Prostate gland (tissue), 2 donors: Measurements from ENCODE around the gene YTHDF1.

ENCODE experiments used
- POLR2A ChIP-seq: fragments of 450-650 bp; IDR thresholded peaks from one replicate; pipeline ENCODE4 v1.6.1; 2016; ENCODE audit warnings: antibody characterized with exemption, mild to moderate bottlenecking
- POLR2AphosphoS5 ChIP-seq: sonication (generic); formaldehyde crosslinking; IDR thresholded peaks from one replicate; pipeline ENCODE4 v1.6.1; 2017; ENCODE audit warnings: antibody characterized with exemption
- TF ChIP-seq, protein P1 (sequence below), 4 experiments: fragments of 200-600 bp in 2 of 4; fragments of 450-650 bp in 2 of 4; sonication (generic) in 2 of 4; IDR thresholded peaks; 1 replicate in 3 of 4; 2 replicates in 1 of 4; pipeline ENCODE4 v1.5.1; 2016 to 2019; ENCODE audit warnings: antibody characterized with exemption in 4 of 4, mild to moderate bottlenecking in 2 of 4, moderate library complexity in 2 of 4

- TF ChIP-seq, protein P1, sequence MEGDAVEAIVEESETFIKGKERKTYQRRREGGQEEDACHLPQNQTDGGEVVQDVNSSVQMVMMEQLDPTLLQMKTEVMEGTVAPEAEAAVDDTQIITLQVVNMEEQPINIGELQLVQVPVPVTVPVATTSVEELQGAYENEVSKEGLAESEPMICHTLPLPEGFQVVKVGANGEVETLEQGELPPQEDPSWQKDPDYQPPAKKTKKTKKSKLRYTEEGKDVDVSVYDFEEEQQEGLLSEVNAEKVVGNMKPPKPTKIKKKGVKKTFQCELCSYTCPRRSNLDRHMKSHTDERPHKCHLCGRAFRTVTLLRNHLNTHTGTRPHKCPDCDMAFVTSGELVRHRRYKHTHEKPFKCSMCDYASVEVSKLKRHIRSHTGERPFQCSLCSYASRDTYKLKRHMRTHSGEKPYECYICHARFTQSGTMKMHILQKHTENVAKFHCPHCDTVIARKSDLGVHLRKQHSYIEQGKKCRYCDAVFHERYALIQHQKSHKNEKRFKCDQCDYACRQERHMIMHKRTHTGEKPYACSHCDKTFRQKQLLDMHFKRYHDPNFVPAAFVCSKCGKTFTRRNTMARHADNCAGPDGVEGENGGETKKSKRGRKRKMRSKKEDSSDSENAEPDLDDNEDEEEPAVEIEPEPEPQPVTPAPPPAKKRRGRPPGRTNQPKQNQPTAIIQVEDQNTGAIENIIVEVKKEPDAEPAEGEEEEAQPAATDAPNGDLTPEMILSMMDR (IDR thresholded peaks at IDR 0.05), result no peak
- TF ChIP-seq POLR2A (no peak), POLR2AphosphoS5 (no peak)
Measured at GRCh38 chr20:63169681-63170080, 46.2 kb downstream of the YTHDF1 start.
